GM19240 (cell line): ENCODE measurements around the gene U2AF2.

Source experiments
- DNase-seq: peaks from one replicate; pipeline ENCODE4 v3.0.0; 2011; ENCODE audit warnings: low spot score; ENCODE audit not compliant: insufficient read length

The U2AF2 gene

GRCh38 chr19:55621673-55622231 is 33.1 kb upstream of the U2AF2 start:
- no peak for DNase-seq

GRCh38 chr19:55622242-55622969 is 32.4 kb upstream of the U2AF2 start:
- DNase-seq, result no peak

- no peak for DNase-seq
Observed at GRCh38 chr19:55623130-55623529, 31.7 kb upstream of the U2AF2 start.

- no peak for DNase-seq
Observed at GRCh38 chr19:55623561-55623960, 31.3 kb upstream of the U2AF2 start.

GRCh38 chr19:55624109-55625003 is 30.5 kb upstream of the U2AF2 start, which contains the start of gene ZNF784:
Gene ZNF784 (minus strand): TSS chr19:55624566. CDS start chr19:55624561, 5 bp downstream.
- peak; percentile 92 for DNase-seq

GRCh38 chr19:55625004-55625326 is 29.9 kb upstream of the U2AF2 start:
- DNase-seq, result no peak

GRCh38 chr19:55626350-55626749 is 28.5 kb upstream of the U2AF2 start:
- DNase-seq, result no peak

- no peak for DNase-seq
Observed at GRCh38 chr19:55632463-55632834, 22.4 kb upstream of the U2AF2 start.

GRCh38 chr19:55633861-55634260 is 21.0 kb upstream of the U2AF2 start:
- DNase-seq, result no peak

- DNase-seq, result no peak
Observed at GRCh38 chr19:55635334-55635717, 19.5 kb upstream of the U2AF2 start.

- DNase-seq, result no peak
Observed at GRCh38 chr19:55635856-55636440, 18.9 kb upstream of the U2AF2 start.

GRCh38 chr19:55636723-55637122 is 18.1 kb upstream of the U2AF2 start:
- no peak for DNase-seq

GRCh38 chr19:55637534-55637933 is 17.3 kb upstream of the U2AF2 start:
- DNase-seq, result no peak

GRCh38 chr19:55638864-55639359 is 15.9 kb upstream of the U2AF2 start:
- no peak for DNase-seq

- no peak for DNase-seq
Observed at GRCh38 chr19:55640043-55640576, 14.7 kb upstream of the U2AF2 start.

GRCh38 chr19:55640577-55641425 is 14.0 kb upstream of the U2AF2 start, which contains the start of gene ZNF580:
Gene ZNF580 (plus strand): TSS chr19:55641002. CDS start chr19:55642509, 1,507 bp downstream.
- no peak for DNase-seq

GRCh38 chr19:55641426-55642152 is 13.2 kb upstream of the U2AF2 start:
- no peak for DNase-seq

- DNase-seq, result no peak
Observed at GRCh38 chr19:55642153-55643002, 12.5 kb upstream of the U2AF2 start.
